ENCODE results near the gene TMEM106C. TPM values are rescaled to one million over a fixed set of nuclear protein-coding genes. Genes with fewer than 3 reads are reported as not detected.
"Not testable (repeated sequence)": the region's sequence is repeated elsewhere in the genome, so short reads cannot be mapped to it uniquely, and the experiment has no call there.

Gene TMEM106C
- total and polyA plus RNA-seq, 5 experiments from 2014 or later = 31.4 to 52.8 (median 37.0) TPM

- ATAC-seq (no peak), DNase-seq (no peak)
- Mint-ChIP-seq H3K9me3 (peaks cover 0 to 5% (median 0%) of the 10 kb centered on the region in 9 donors), H3K4me1 (peaks cover 0 to 10% (median 1%) of the 10 kb centered on the region in 4 donors), H3K27ac (no peak overlapping the region), H3K27me3 (peaks cover 0 to 14% (median 3%) of the 10 kb centered on the region in 5 donors), H3K36me3 (peaks cover 0 to 3% (median 2%) of the 10 kb centered on the region in 3 donors), H3K4me3 (no peak overlapping the region)
- POLR2A ChIA-PET = no interaction called here
Observed at GRCh38 chr12:47954467-47955045, 8.8 kb upstream of the TMEM106C start.

GRCh38 chr12:47955059-47955458 is 8.3 kb upstream of the TMEM106C start:
- no peak overlapping the region for H3K27ac Mint-ChIP-seq
- POLR2A ChIA-PET = no interaction called here
- ATAC-seq (no peak), DNase-seq (no peak)
- peaks cover 0 to 14% (median 7%) of the 10 kb centered on the region in 5 donors for H3K27me3 Mint-ChIP-seq
- H3K4me3 Mint-ChIP-seq = no peak overlapping the region
- H3K4me1 Mint-ChIP-seq = peaks cover 0 to 6% (median 0%) of the 10 kb centered on the region in 4 donors
- peaks cover 0 to 7% (median 2%) of the 10 kb centered on the region in 3 donors for H3K36me3 Mint-ChIP-seq
- H3K9me3 Mint-ChIP-seq = peaks cover 0 to 5% (median 0%) of the 10 kb centered on the region in 9 donors

- POLR2A ChIA-PET, H3K36me3 Mint-ChIP-seq, H3K4me1 Mint-ChIP-seq, DNase-seq, ATAC-seq, H3K9me3 Mint-ChIP-seq, H3K4me3 Mint-ChIP-seq, H3K27ac Mint-ChIP-seq: not testable (repeated sequence)
- peaks cover 3 to 17% (median 12%) of the 10 kb centered on the region in 5 donors for H3K27me3 Mint-ChIP-seq
Observed at GRCh38 chr12:47957671-47958070, 5.7 kb upstream of the TMEM106C start.

- POLR2A ChIA-PET = interaction anchor here (0.6 kb wide), 1 partner anchor 22 kb away, joined by 3 read pairs; no protein-coding TSS in a partner anchor
- peak overlapping the region in 2 of 10 donors; percentile 15 to 97 for H3K4me3 Mint-ChIP-seq
- peaks cover 0 to 21% (median 7%) of the 10 kb centered on the region in 3 donors for H3K36me3 Mint-ChIP-seq
- no peak overlapping the region for H3K27ac Mint-ChIP-seq
- ATAC-seq (no peak), DNase-seq (peak in 1 of 10 donors; percentile 44)
- peaks cover 0 to 5% (median 0%) of the 10 kb centered on the region in 9 donors for H3K9me3 Mint-ChIP-seq
- H3K27me3 Mint-ChIP-seq = peaks cover 3 to 17% (median 8%) of the 10 kb centered on the region in 5 donors
- H3K4me1 Mint-ChIP-seq = peaks cover 15 to 39% (median 26%) of the 10 kb centered on the region in 4 donors
Observed at GRCh38 chr12:47962198-47962597, 1.2 kb upstream of the TMEM106C start.

DNA sequence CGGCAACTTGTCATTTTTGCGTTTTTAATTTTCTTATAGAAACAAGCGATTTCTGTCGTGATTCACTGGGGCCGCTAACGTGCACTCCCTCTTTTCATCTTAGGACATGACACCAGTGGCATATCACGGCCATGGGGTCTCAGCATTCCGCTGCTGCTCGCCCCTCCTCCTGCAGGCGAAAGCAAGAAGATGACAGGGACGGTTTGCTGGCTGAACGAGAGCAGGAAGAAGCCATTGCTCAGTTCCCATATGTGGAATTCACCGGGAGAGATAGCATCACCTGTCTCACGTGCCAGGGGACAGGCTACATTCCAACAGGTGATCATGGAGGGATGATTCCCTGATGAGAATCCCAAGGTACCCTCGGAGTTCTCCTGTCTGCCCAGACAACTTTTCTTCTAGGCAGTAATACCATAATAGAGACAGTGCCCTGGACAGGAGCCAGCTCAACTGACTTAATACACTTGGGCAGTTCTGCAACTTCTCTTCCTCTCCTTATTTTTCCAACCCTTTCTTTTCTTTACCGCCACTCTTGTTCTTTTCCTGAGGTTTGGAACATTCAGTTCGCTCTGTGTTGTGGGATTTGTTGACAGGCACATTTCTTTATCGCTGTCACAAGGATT is 821 bp downstream of the TMEM106C start:
- ATAC-seq = peak in 1 of 2 donors; percentile 8
- no peaks in the 10 kb centered on the region for H3K9me3 Mint-ChIP-seq
- peak overlapping the region; percentile 93 to 100 (median 97) for H3K4me3 Mint-ChIP-seq
- POLR2A ChIA-PET = interaction anchor here (0.6 to 1.3 kb wide), 4 partner anchors 81 to 235 kb away, joined by 3 to 4 read pairs (median 3); no protein-coding TSS in a partner anchor
- H3K27ac Mint-ChIP-seq = peak overlapping the region in 8 of 10 donors; percentile 52 to 97 (median 92)
- peaks cover 15 to 39% (median 26%) of the 10 kb centered on the region in 4 donors for H3K4me1 Mint-ChIP-seq
- DNase-seq = peak in 1 of 10 donors; percentile 21
- H3K27me3 Mint-ChIP-seq = peaks cover 3 to 17% (median 8%) of the 10 kb centered on the region in 5 donors
- H3K36me3 Mint-ChIP-seq = peaks cover 4 to 37% (median 5%) of the 10 kb centered on the region in 3 donors

DNA sequence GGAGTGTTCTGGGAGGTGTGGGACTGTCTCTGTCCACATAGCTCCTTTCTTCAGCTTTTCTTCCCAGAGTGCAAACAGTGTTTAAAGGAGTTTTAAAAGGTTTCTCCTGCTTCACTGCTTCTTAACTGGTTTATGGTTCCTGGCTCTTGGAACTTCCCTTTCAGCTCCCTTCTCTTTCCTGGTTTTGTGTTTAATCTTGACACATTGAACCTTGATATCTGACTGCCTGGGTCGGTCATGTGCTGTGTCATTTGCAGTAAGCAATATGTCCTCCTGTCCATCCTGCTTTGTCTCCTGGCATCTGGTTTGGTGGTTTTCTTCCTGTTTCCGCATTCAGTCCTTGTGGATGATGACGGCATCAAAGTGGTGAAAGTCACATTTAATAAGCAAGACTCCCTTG is 2.2 kb downstream of the TMEM106C start:
- no peak for ATAC-seq
- H3K4me1 Mint-ChIP-seq = peaks cover 15 to 39% (median 26%) of the 10 kb centered on the region in 4 donors
- H3K36me3 Mint-ChIP-seq = peaks cover 0 to 40% (median 5%) of the 10 kb centered on the region in 3 donors
- H3K9me3 Mint-ChIP-seq = no peaks in the 10 kb centered on the region
- DNase-seq = no peak
- peak overlapping the region in 6 of 10 donors; percentile 32 to 100 (median 54) for H3K4me3 Mint-ChIP-seq
- H3K27ac Mint-ChIP-seq = no peak overlapping the region
- POLR2A ChIA-PET = no interaction called here
- H3K27me3 Mint-ChIP-seq = peaks cover 0 to 6% (median 3%) of the 10 kb centered on the region in 5 donors

- ATAC-seq = no peak
- no peaks in the 10 kb centered on the region for H3K27me3 Mint-ChIP-seq
- POLR2A ChIA-PET = interaction anchor here (0.5 kb wide), 1 partner anchor 197 kb away, joined by 3 read pairs; no protein-coding TSS in a partner anchor
- peak overlapping the region in 3 of 10 donors; percentile 1 to 78 (median 51) for H3K27ac Mint-ChIP-seq
- no peak overlapping the region for H3K4me3 Mint-ChIP-seq
- H3K4me1 Mint-ChIP-seq = peaks cover 15 to 37% (median 26%) of the 10 kb centered on the region in 4 donors
- DNase-seq = peak in 1 of 10 donors; percentile 18
- no peaks in the 10 kb centered on the region for H3K9me3 Mint-ChIP-seq
- H3K36me3 Mint-ChIP-seq = peaks cover 0 to 40% (median 5%) of the 10 kb centered on the region in 3 donors
Observed at GRCh38 chr12:47967461-47968321, 4.3 kb downstream of the TMEM106C start.

DNA sequence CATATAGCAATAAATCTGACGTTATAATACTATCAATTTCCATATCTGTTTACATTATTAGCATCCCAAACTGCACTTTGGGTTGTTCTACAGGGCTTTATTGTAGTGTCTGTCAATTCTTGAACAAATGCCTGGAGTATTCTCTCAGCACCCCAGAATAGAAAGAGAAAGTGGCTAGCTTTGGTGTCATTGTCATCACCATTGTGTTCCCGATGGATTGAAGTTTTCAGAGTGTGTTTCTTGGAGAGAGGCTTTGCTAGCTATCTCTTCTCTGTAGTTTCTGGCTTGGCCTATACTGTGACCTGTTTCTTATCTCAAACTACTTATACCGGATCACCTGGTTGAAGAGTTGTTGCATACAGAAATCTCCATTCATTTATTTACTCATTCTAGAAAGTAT is 6.4 kb downstream of the TMEM106C start:
- H3K4me3 Mint-ChIP-seq = no peak overlapping the region
- H3K36me3 Mint-ChIP-seq = peaks cover 0 to 40% (median 5%) of the 10 kb centered on the region in 3 donors
- H3K27ac Mint-ChIP-seq = no peak overlapping the region
- POLR2A ChIA-PET = no interaction called here
- ATAC-seq = no peak
- H3K9me3 Mint-ChIP-seq = no peaks in the 10 kb centered on the region
- DNase-seq = no peak
- peaks cover 3 to 15% (median 7%) of the 10 kb centered on the region in 4 donors for H3K4me1 Mint-ChIP-seq
- no peaks in the 10 kb centered on the region for H3K27me3 Mint-ChIP-seq

DNA sequence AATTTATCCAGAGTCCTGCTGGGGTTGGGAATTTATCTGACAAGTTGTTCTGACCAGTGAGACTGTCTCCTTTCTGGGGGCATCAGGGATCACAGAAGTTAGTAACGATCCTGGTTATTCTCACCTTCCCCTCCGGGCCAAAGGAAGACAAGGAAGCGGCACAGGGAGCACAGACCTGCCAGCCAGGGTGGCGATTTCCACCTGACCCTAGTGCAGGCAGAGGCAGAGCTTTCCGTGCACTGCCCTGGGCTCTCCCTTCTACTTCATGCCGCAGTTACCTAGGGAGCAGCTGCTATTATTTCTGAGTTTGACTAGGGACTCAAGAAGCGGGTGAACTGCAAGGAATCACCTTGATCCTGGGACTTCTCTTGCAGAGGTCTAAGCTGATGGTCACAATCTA is 7.4 kb downstream of the TMEM106C start:
- ATAC-seq = no peak
- Mint-ChIP-seq H3K36me3 (peaks cover 0 to 31% (median 5%) of the 10 kb centered on the region in 3 donors), H3K27me3 (no peaks in the 10 kb centered on the region), H3K9me3 (no peaks in the 10 kb centered on the region), H3K27ac (peak overlapping the region in 1 of 10 donors; percentile 21), H3K4me3 (no peak overlapping the region), H3K4me1 (peaks cover 0 to 5% (median 2%) of the 10 kb centered on the region in 4 donors)
- DNase-seq = no peak
- POLR2A ChIA-PET = no interaction called here

DNA sequence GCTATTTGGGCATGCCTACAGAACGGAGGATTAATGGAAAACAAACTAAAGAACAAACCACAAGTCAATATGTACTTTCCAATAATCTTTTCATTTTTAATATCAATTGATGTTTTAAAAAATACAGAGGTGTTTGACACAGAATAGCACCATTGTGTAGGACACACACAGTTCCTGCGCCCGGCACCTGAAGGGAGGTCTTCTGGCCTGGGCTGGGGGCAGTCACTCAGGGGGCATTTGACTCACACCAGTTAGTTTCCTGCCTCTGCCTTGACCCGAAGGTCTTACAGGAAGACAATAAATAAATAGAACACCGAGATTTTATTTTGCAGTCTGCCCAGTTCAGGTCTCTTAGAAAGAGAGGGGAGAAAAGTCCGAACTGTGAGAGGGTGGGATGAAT is 9.5 kb downstream of the TMEM106C start:
- Mint-ChIP-seq H3K36me3 (peaks cover 0 to 16% (median 5%) of the 10 kb centered on the region in 3 donors), H3K4me1 (peaks cover 0 to 3% (median 0%) of the 10 kb centered on the region in 4 donors), H3K27ac (no peak overlapping the region), H3K27me3 (no peaks in the 10 kb centered on the region), H3K4me3 (no peak overlapping the region), H3K9me3 (no peaks in the 10 kb centered on the region)
- POLR2A ChIA-PET = no interaction called here
- DNase-seq (peak in 1 of 10 donors; percentile 55), ATAC-seq (no peak)

DNA sequence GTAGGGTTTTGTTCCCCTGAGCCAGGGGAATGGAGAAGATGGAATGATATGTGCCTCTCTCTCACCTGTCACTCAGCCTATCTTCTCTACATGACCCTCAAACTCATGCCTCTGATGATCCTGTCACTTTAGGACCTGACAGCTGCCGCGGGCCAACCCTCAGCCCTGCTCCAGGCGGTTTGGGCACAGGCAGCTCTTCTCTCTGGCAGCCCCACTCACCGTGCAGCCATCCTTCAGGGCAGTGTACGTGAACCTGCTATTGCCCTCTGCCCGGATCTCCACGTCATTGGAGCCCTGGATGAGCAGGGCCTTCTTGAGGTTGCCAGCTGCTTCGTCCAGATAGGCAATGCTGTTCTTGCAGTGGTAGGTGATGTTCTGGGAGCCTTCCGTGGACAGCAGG is 10.5 kb downstream of the TMEM106C start:
- POLR2A ChIA-PET = no interaction called here
- H3K27me3 Mint-ChIP-seq = peaks cover 0 to 4% (median 0%) of the 10 kb centered on the region in 5 donors
- peak overlapping the region in 1 of 10 donors; percentile 18 for H3K27ac Mint-ChIP-seq

DNA sequence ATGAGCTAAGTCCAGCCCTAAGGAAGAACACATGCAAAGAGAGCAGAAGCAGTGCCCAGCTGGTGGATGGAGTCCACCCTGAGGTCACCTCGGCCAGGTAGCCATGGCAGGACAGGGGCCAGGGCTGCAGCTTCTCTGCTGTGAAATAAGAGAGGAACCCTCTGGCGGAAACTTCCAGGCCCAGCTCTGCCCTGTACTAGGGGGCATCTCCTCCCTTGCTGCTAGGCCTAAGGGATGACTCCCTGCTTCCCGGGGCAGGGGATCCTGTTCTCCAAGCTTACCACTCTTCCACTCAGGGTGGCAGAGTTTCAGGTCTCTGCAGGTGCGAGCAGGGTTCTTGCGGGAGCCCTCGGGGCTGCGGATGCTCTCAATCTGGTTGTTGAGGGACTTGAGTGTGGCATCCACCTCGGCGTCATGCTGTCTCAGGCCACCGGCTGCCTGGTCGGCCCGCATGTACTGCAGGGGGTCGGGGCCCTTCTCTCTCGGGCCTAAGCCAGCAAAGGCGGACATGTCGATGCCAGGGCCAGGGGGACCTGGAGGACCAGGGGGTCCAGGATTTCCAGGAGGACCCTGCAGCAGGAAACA is 11.7 kb downstream of the TMEM106C start:
- ATAC-seq = no peak
- no peaks in the 10 kb centered on the region for H3K36me3 Mint-ChIP-seq
- no peak overlapping the region for H3K4me3 Mint-ChIP-seq
- H3K27me3 Mint-ChIP-seq = peaks cover 0 to 9% (median 0%) of the 10 kb centered on the region in 5 donors
- POLR2A ChIA-PET = no interaction called here
- peak overlapping the region in 1 of 10 donors; percentile 60 for H3K27ac Mint-ChIP-seq
- DNase-seq = peak in 1 of 10 donors; percentile 54
- H3K4me1 Mint-ChIP-seq = peaks cover 0 to 5% (median 2%) of the 10 kb centered on the region in 4 donors
- no peaks in the 10 kb centered on the region for H3K9me3 Mint-ChIP-seq

More for the DNA sequence above, 10.5 kb downstream of the TMEM106C start:
- Mint-ChIP-seq H3K4me3 (no peak overlapping the region), H3K9me3 (no peaks in the 10 kb centered on the region), H3K36me3 (peaks cover 0 to 7% (median 0%) of the 10 kb centered on the region in 3 donors), H3K4me1 (peaks cover 0 to 3% (median under 1%) of the 10 kb centered on the region in 4 donors)
- peak in 1 of 10 donors; percentile 35 for DNase-seq
- ATAC-seq = no peak
